ENCODE data around the gene GMNN. TPM values are rescaled to one million over a fixed set of nuclear protein-coding genes. Genes with fewer than 3 reads are reported as not detected.

Gene GMNN
- polyA plus RNA-seq, 3 donors, result 2.6 to 5.2 (median 2.9) TPM

DNA sequence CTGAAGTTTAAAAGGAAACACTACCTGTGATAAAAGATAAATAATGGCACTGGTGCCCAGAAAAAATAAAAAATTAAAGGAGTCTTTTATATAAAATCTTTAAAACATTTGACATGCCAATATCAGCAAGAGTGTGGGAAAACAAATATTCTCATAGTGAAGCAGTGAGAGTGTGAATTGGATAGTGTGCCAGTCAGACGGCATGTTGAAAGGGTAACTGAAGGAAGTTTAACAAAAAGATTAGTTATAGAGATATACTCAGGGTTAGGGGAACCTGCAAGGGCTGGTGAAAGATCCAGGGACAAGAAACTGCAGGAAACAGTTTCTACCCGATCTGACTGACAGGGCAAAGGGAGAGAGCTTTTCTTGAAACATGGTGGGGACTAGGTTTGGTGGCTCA lies 22.2 kb upstream of the GMNN start:
- H3K27ac Mint-ChIP-seq, result peak overlapping the region in 1 of 7 donors; percentile 10
- peaks cover 12 to 18% (median 15%) of the 10 kb centered on the region in 7 donors for H3K9me3 Mint-ChIP-seq
- Histone ChIP-seq H3K4me1 (ENCODE audit: control insufficient read depth in 1 of 2, insufficient read depth in 2 of 2, low read length in 2 of 2) (peaks cover 28 to 32% of the 10 kb centered on the region in 2 donors), H3K9me3 (replicated peaks in 1 of 2; ENCODE audit: control insufficient read depth in 1 of 2, insufficient read depth in 1 of 2, low read length in 2 of 2) (peaks cover 7% of the 10 kb centered on the region in 2 donors), H4K20me1 (ENCODE audit: insufficient read depth, low read length) (no peaks in the 10 kb centered on the region), H3K4me3 (replicated peaks in 1 of 3; ENCODE audit: low read depth in 2 of 3, low read length in 3 of 3) (no peak overlapping the region), H3K27me3 (ENCODE audit: control insufficient read depth in 2 of 2, insufficient read depth in 2 of 2, low read length in 2 of 2) (no peaks in the 10 kb centered on the region), H2AFZ (ENCODE audit: insufficient read depth, low read depth, low read length, poor library complexity, severe bottlenecking) (peak overlapping the region; percentile 44), H3K9ac (ENCODE audit: insufficient read depth, low read length, poor library complexity, severe bottlenecking) (no peak overlapping the region), H3K27ac (ENCODE audit: low read depth in 1 of 2, low read length in 2 of 2) (no peak overlapping the region), H3K79me2 (ENCODE audit: insufficient read depth, low read length) (no peaks in the 10 kb centered on the region), H3K4me2 (replicated peaks; ENCODE audit: extremely low read depth, low read length, poor library complexity, severe bottlenecking) (no peak overlapping the region), H3K36me3 (replicated peaks in 1 of 2; ENCODE audit: control insufficient read depth in 1 of 2, insufficient read depth in 2 of 2, low read length in 2 of 2) (no peaks in the 10 kb centered on the region)
- DNase-seq, result no peak
- H3K27me3 Mint-ChIP-seq (ENCODE audit: low read depth in 3 of 3), result peaks cover 0 to 2% (median 2%) of the 10 kb centered on the region in 3 donors
- no peak overlapping the region for H3K4me3 Mint-ChIP-seq
- TF ChIP-seq, protein P1, sequence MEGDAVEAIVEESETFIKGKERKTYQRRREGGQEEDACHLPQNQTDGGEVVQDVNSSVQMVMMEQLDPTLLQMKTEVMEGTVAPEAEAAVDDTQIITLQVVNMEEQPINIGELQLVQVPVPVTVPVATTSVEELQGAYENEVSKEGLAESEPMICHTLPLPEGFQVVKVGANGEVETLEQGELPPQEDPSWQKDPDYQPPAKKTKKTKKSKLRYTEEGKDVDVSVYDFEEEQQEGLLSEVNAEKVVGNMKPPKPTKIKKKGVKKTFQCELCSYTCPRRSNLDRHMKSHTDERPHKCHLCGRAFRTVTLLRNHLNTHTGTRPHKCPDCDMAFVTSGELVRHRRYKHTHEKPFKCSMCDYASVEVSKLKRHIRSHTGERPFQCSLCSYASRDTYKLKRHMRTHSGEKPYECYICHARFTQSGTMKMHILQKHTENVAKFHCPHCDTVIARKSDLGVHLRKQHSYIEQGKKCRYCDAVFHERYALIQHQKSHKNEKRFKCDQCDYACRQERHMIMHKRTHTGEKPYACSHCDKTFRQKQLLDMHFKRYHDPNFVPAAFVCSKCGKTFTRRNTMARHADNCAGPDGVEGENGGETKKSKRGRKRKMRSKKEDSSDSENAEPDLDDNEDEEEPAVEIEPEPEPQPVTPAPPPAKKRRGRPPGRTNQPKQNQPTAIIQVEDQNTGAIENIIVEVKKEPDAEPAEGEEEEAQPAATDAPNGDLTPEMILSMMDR (IDR thresholded peaks at IDR 0.05), result no peak
- peaks cover 10 to 11% of the 10 kb centered on the region in 2 donors for H3K36me3 Mint-ChIP-seq
- intact Hi-C loops (cut with micrococcal nuclease), result no loop called here
- 58% methylated on average over 2 of the region's 2 CpGs for WGBS (ENCODE audit: insufficient coverage)
- H3K4me1 Mint-ChIP-seq, result peaks cover 34% of the 10 kb centered on the region

DNA sequence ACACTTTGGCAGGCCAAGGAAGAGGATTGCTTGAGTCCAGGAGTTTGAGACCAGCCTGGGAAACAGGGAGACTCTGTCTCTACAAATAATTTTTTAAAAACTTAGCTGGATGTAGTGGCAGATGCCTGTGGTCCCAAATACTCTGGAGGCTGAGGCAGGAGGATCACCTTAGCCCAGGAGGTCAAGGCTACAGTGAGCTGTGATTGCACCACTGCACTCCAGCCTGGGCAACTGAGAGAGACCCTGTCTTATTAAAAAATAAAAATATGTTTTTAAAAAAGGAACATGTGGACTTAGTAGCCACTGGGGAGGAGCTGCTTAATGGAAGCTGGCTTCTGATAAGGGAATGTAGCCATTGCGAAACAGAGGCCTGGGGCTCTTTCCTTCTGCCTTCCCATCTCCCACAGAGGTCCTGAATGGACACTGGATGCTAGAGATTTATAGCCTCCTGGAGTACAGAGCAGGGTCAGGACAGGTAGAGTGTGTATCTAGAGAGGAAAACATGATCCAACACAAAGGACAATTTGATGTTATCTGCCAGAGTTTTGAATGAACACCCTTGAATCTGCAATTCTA lies 21.7 kb upstream of the GMNN start:
- WGBS (ENCODE audit: insufficient coverage), result no CpG with 5 or more reads among the region's 1 CpG
- H4K20me1 ChIP-seq (ENCODE audit: insufficient read depth, low read length), result no peaks in the 10 kb centered on the region
- Mint-ChIP-seq H3K27ac (peak overlapping the region in 1 of 7 donors; percentile 10), H3K36me3 (peaks cover 10 to 11% of the 10 kb centered on the region in 2 donors), H3K27me3 (ENCODE audit: low read depth in 3 of 3) (peaks cover 0 to 2% (median 2%) of the 10 kb centered on the region in 3 donors), H3K4me3 (no peak overlapping the region), H3K9me3 (peaks cover 12 to 18% (median 15%) of the 10 kb centered on the region in 7 donors), H3K4me1 (peaks cover 38% of the 10 kb centered on the region)
- peaks cover 30 to 37% of the 10 kb centered on the region in 2 donors for H3K4me1 ChIP-seq (ENCODE audit: control insufficient read depth in 1 of 2, insufficient read depth in 2 of 2, low read length in 2 of 2)
- H3K36me3 ChIP-seq (replicated peaks in 1 of 2; ENCODE audit: control insufficient read depth in 1 of 2, insufficient read depth in 2 of 2, low read length in 2 of 2), result no peaks in the 10 kb centered on the region
- no peak overlapping the region for H3K4me3 ChIP-seq (replicated peaks in 1 of 3; ENCODE audit: low read depth in 2 of 3, low read length in 3 of 3)
- no peak overlapping the region for H3K4me2 ChIP-seq (replicated peaks; ENCODE audit: extremely low read depth, low read length, poor library complexity, severe bottlenecking)
- no peaks in the 10 kb centered on the region for H3K27me3 ChIP-seq (ENCODE audit: control insufficient read depth in 2 of 2, insufficient read depth in 2 of 2, low read length in 2 of 2)
- peaks cover 7% of the 10 kb centered on the region in 2 donors for H3K9me3 ChIP-seq (replicated peaks in 1 of 2; ENCODE audit: control insufficient read depth in 1 of 2, insufficient read depth in 1 of 2, low read length in 2 of 2)
- no peaks in the 10 kb centered on the region for H3K79me2 ChIP-seq (ENCODE audit: insufficient read depth, low read length)
- H3K9ac ChIP-seq (ENCODE audit: insufficient read depth, low read length, poor library complexity, severe bottlenecking), result no peak overlapping the region
- intact Hi-C loops (cut with micrococcal nuclease), result no loop called here
- TF ChIP-seq, protein P1 (IDR thresholded peaks at IDR 0.05), result no peak
- no peak overlapping the region for H3K27ac ChIP-seq (ENCODE audit: low read depth in 1 of 2, low read length in 2 of 2)
- DNase-seq, result no peak
- H2AFZ ChIP-seq (ENCODE audit: insufficient read depth, low read depth, low read length, poor library complexity, severe bottlenecking), result peak overlapping the region; percentile 44

Measured in CD14-positive monocyte (primary cell).